IMR-90 (cell line): ENCODE results near the gene DGKE. TPM values are rescaled to one million over a fixed set of nuclear protein-coding genes. Genes with fewer than 3 reads are reported as not detected.

Source experiments
- ATAC-seq: fragments of 200-7000 bp; cut with Tn5 transposase; 2 replicates; pipeline ENCODE4 v1.9.1; 2020; ENCODE audit warnings: low read depth, mild to moderate bottlenecking, moderate library complexity
- BruUV-seq: library from RNA; stranded (reverse); fragments of 400-500 nt; replicated peaks from 2 replicates; lab custom pipeline; 2021; lab: Mats Ljungman, UMichigan
- CTCF ChIA-PET: fragments of 300-600 bp; formaldehyde crosslinking; extraction: SDS; loops from one replicate; lab custom pipeline; 2021; ENCODE audit warnings: antibody characterized with exemption; lab: Yijun Ruan, JAX
- POLR2A ChIA-PET: fragments of 300-600 bp; sonication (Branson Sonifier 250); formaldehyde crosslinking; loops from one replicate; lab custom pipeline; 2022; ENCODE audit warnings: antibody characterized with exemption; ENCODE audit not compliant: unreplicated experiment; lab: Charles Lee
- DNase-seq: peaks from one replicate; pipeline ENCODE4 v3.0.0; 2013
- H2AFZ ChIP-seq: replicated peaks from 2 replicates; pipeline ENCODE3; 2013; ENCODE audit warnings: low read length, mild to moderate bottlenecking; ENCODE audit not compliant: poor library complexity
- H2AK5ac ChIP-seq: 2 replicates; pipeline ENCODE4 v1.6.1; 2013; ENCODE audit warnings: low read depth, low read length, inconsistent platforms
- H2AK9ac ChIP-seq: replicated peaks from 2 replicates; pipeline ENCODE3; 2013; ENCODE audit warnings: mild to moderate bottlenecking, low read depth, low read length, moderate library complexity; ENCODE audit not compliant: poor library complexity
- H2BK120ac ChIP-seq: 2 replicates; pipeline ENCODE4 v1.6.1; 2013; ENCODE audit warnings: low read depth, low read length, inconsistent platforms
- H2BK15ac ChIP-seq: 3 replicates; pipeline ENCODE4 v1.6.1; 2013; ENCODE audit warnings: low read depth, low read length, inconsistent platforms
- H2BK20ac ChIP-seq: 2 replicates; pipeline ENCODE4 v1.6.1; 2013; ENCODE audit warnings: low read depth, mild to moderate bottlenecking, inconsistent platforms, low read length, moderate library complexity
- H2BK5ac ChIP-seq: 2 replicates; pipeline ENCODE4 v1.6.1; 2013; ENCODE audit warnings: mild to moderate bottlenecking, low read depth, low read length, inconsistent platforms; ENCODE audit not compliant: poor library complexity, severe bottlenecking
- H3K14ac ChIP-seq: replicated peaks from 2 replicates; pipeline ENCODE4 v1.6.1; 2013; ENCODE audit warnings: low read depth, low read length, inconsistent platforms
- H3K18ac ChIP-seq: 2 replicates; pipeline ENCODE4 v1.6.1; 2013; ENCODE audit warnings: low read depth, low read length, control low read depth
- H3K23ac ChIP-seq: 2 replicates; pipeline ENCODE4 v1.6.1; 2013; ENCODE audit warnings: low read depth, low read length, inconsistent platforms
- H3K27ac ChIP-seq: 2 replicates; pipeline ENCODE4 v1.5.1; 2013; ENCODE audit warnings: mild to moderate bottlenecking, control low read depth, low read length; ENCODE audit not compliant: insufficient read depth
- H3K27me3 ChIP-seq: 2 replicates; pipeline ENCODE4 v1.6.1; 2013; ENCODE audit warnings: low read length; ENCODE audit not compliant: control insufficient read depth, insufficient read depth
- H3K36me3 ChIP-seq: 2 replicates; pipeline ENCODE4 v1.6.1; 2013; ENCODE audit warnings: low read length, mixed read lengths; ENCODE audit not compliant: control insufficient read depth, insufficient read depth
- H3K4ac ChIP-seq: 2 replicates; pipeline ENCODE4 v1.6.1; 2013; ENCODE audit warnings: low read depth, low read length, inconsistent platforms
- H3K4me1 ChIP-seq: 2 replicates; pipeline ENCODE4 v1.6.1; 2013; ENCODE audit warnings: low read length, mixed read lengths; ENCODE audit not compliant: control insufficient read depth, insufficient read depth
- H3K4me2 ChIP-seq: 2 replicates; pipeline ENCODE4 v1.6.1; 2013; ENCODE audit warnings: low read depth, mild to moderate bottlenecking, control low read depth, low read length, moderate library complexity
- H3K4me3 ChIP-seq: 2 replicates; pipeline ENCODE4 v1.5.1; 2013; ENCODE audit warnings: low read depth, mild to moderate bottlenecking, control low read depth, low read length, moderate library complexity; ENCODE audit not compliant: insufficient read depth
- H3K56ac ChIP-seq: 2 replicates; pipeline ENCODE4 v1.6.1; 2013; ENCODE audit warnings: low read length, inconsistent platforms; ENCODE audit not compliant: insufficient read depth; ENCODE audit errors: extremely low read depth
- H3K79me1 ChIP-seq, 2 experiments: 2 replicates each; pipeline ENCODE4 v1.6.1; 2013; ENCODE audit warnings: low read length in 2 of 2, inconsistent platforms in 1 of 2, low read depth in 1 of 2
- H3K9ac ChIP-seq: 2 replicates; pipeline ENCODE4 v1.6.1; 2013; ENCODE audit warnings: low read depth, low read length, control low read depth
- H3K9me1 ChIP-seq: 2 replicates; pipeline ENCODE4 v1.6.1; 2013; ENCODE audit warnings: low read length, inconsistent platforms; ENCODE audit not compliant: insufficient read depth
- H3K9me3 ChIP-seq: 2 replicates; pipeline ENCODE4 v1.6.1; 2013; ENCODE audit warnings: low read length; ENCODE audit not compliant: control insufficient read depth, insufficient read depth
- H4K20me1 ChIP-seq: 2 replicates; pipeline ENCODE4 v1.6.1; 2013; ENCODE audit warnings: low read length, inconsistent platforms; ENCODE audit not compliant: insufficient read depth
- H4K5ac ChIP-seq: 2 replicates; pipeline ENCODE4 v1.6.1; 2013; ENCODE audit warnings: mild to moderate bottlenecking, low read depth, low read length, control low read depth
- H4K8ac ChIP-seq, 2 experiments: 2 replicates each; pipeline ENCODE4 v1.6.1; 2013; ENCODE audit warnings: low read depth in 2 of 2, low read length in 2 of 2, control low read depth in 1 of 2, inconsistent platforms in 1 of 2
- H4K91ac ChIP-seq: 2 replicates; pipeline ENCODE4 v1.6.1; 2013; ENCODE audit warnings: low read depth, low read length, inconsistent platforms; ENCODE audit not compliant: insufficient read depth
- CEBPB ChIP-seq: IDR thresholded peaks from 2 replicates; pipeline ENCODE4 v1.6.1; 2012; ENCODE audit warnings: low read depth, low read length, improper control_type of control experiment
- CHD1 ChIP-seq: IDR thresholded peaks from 2 replicates; pipeline ENCODE4 v1.6.1; 2012; ENCODE audit warnings: low read depth, low read length, improper control_type of control experiment
- CTCF ChIP-seq: conservative IDR thresholded peaks from 2 replicates; pipeline ENCODE4 v1.5.1; 2012; ENCODE audit warnings: mild to moderate bottlenecking, low read depth, low read length, improper control_type of control experiment
- ELK1 ChIP-seq: fragments of 150-350 bp; IDR thresholded peaks from 2 replicates; pipeline ENCODE4 v1.6.1; 2016; ENCODE audit warnings: low read depth, mild to moderate bottlenecking, low read length, moderate library complexity, borderline replicate concordance
- FOS ChIP-seq: fragments of 150-350 bp; IDR thresholded peaks from 2 replicates; pipeline ENCODE4 v1.6.1; 2016; ENCODE audit warnings: low read depth, low read length
- MAFK ChIP-seq: IDR thresholded peaks from 2 replicates; pipeline ENCODE4 v1.6.1; 2012; ENCODE audit warnings: low read depth, low read length, improper control_type of control experiment
- MAZ ChIP-seq: IDR thresholded peaks from 2 replicates; pipeline ENCODE4 v1.6.1; 2012; ENCODE audit warnings: low read depth, mild to moderate bottlenecking, low read length, improper control_type of control experiment, moderate library complexity, borderline replicate concordance
- MXI1 ChIP-seq: IDR thresholded peaks from 2 replicates; pipeline ENCODE4 v1.6.1; 2012; ENCODE audit warnings: low read depth, mild to moderate bottlenecking, low read length, moderate library complexity, borderline replicate concordance
- NFE2L2 ChIP-seq: fragments of 150-350 bp; IDR thresholded peaks from 2 replicates; pipeline ENCODE4 v1.6.1; 2016; ENCODE audit warnings: low read depth, mild to moderate bottlenecking, low read length
- POLR2A ChIP-seq: IDR thresholded peaks from 2 replicates; pipeline ENCODE4 v1.6.1; 2012; ENCODE audit warnings: mild to moderate bottlenecking, low read depth, low read length
- RAD21 ChIP-seq: IDR thresholded peaks from 2 replicates; pipeline ENCODE4 v1.6.1; 2012; ENCODE audit warnings: low read length, improper control_type of control experiment
- RCOR1 ChIP-seq: IDR thresholded peaks from 2 replicates; pipeline ENCODE4 v1.6.1; 2012; ENCODE audit warnings: mild to moderate bottlenecking, low read length, improper control_type of control experiment; ENCODE audit not compliant: insufficient replicate concordance
- RFX5 ChIP-seq: IDR thresholded peaks from 2 replicates; pipeline ENCODE4 v1.8.0; 2012; ENCODE audit warnings: low read depth, mild to moderate bottlenecking, low read length, moderate library complexity
- SMC3 ChIP-seq: fragments of 150-350 bp; IDR thresholded peaks from 2 replicates; pipeline ENCODE4 v1.6.1; 2016; ENCODE audit warnings: low read depth, mild to moderate bottlenecking, antibody characterized with exemption, low read length, moderate library complexity
- USF2 ChIP-seq: fragments of 150-350 bp; IDR thresholded peaks from 2 replicates; pipeline ENCODE4 v1.6.1; 2017; ENCODE audit warnings: mild to moderate bottlenecking, antibody characterized with exemption, low read length, low read depth
- WGBS, 2 experiments: methylation state at CpG; one replicate each; pipeline versions ENCODE4 v1.1.5 to v1.1.7; 2013; ENCODE audit warnings: missing lambda C conversion rate in 2 of 2; ENCODE audit not compliant: insufficient read length in 1 of 2; ENCODE audit errors: extremely low coverage in 2 of 2; 5-methylcytosine and 5-hydroxymethylcytosine counted together
- dilution Hi-C: fragments of 300-500 bp; cut with HindIII; formaldehyde crosslinking; loops from one replicate; pipeline ENCODE4 v1.14.3; 2018; ENCODE audit warnings: low sequenced_read_pairs; ENCODE audit not compliant: unreplicated experiment
- in situ Hi-C: fragments of 300-500 bp; cut with MboI; formaldehyde crosslinking; loops from 3 replicates; pipeline ENCODE4 v1.14.3; 2019; ENCODE audit warnings: low sequenced_read_pairs, inconsistent platforms, mixed read lengths
- intact Hi-C: fragments of 100-400 bp; cut with micrococcal nuclease; formaldehyde crosslinking; loops from 2 replicates; pipeline ENCODE4 v1.10.0; 2022
- polyA plus RNA-seq, 3 experiments: library from polyadenylated mRNA; depleted of rRNA; stranded (reverse); fragments of >200 nt; gene quantifications; 2 replicates each; pipeline ENCODE4 v1.2.3, GENCODE V29; 2012; ENCODE audit warnings: low replicate concordance in 1 of 3
- total RNA-seq: library from RNA; depleted of rRNA; stranded (reverse); fragments of >200 nt; gene quantifications from 2 replicates; pipeline ENCODE4 v1.2.3, GENCODE V29; 2012

The DGKE gene
- total and polyA plus RNA-seq, 2 of the 4 experiments (the other 2 are of a cell fraction), result 3.9 to 5.0 TPM

GRCh38 chr17:56815711-56816110 lies 18.2 kb upstream of the DGKE start:
- H3K27me3 ChIP-seq, result no peaks in the 10 kb centered on the region
- no peak overlapping the region for H2AK9ac ChIP-seq
- intact Hi-C loops, result loop anchor here (5.0 kb wide), 1 partner anchor 197 kb away; no protein-coding TSS in a partner anchor
- TF ChIP-seq ELK1 (no peak), RCOR1 (peak; percentile 53), RAD21 (peak; percentile 22; the same call in 1 of the 2 replicates), MXI1 (no peak), NFE2L2 (no peak; the same call in 1 of the 2 replicates), FOS (no peak), POLR2A (no peak), RFX5 (no peak), USF2 (no peak), MAZ (no peak), CHD1 (no peak), CEBPB (0 out of 2 replicates have a peak, but pooled peaks have one; percentile 2), MAFK (peak; percentile 16; the same call in 1 of the 2 replicates), SMC3 (no peak), CTCF (no peak)

More at GRCh38 chr17:56815711-56816110, 18.2 kb upstream of the DGKE start:
- POLR2A ChIA-PET, result no interaction called here
- H3K9me3 ChIP-seq, result no peaks in the 10 kb centered on the region
- H2BK20ac ChIP-seq, result 0 out of 2 replicates have a peak overlapping the region, but pooled peaks have one; percentile 31
- H4K91ac ChIP-seq, result no peak overlapping the region
- H3K4me3 ChIP-seq, result no peak overlapping the region
- no peak overlapping the region for H2BK15ac ChIP-seq
- no peak overlapping the region for H3K23ac ChIP-seq
- H3K36me3 ChIP-seq, result no peaks in the 10 kb centered on the region
- H3K56ac ChIP-seq, result 0 out of 2 replicates have a peak overlapping the region, but pooled peaks have one; percentile 2
- CTCF ChIA-PET, result interaction anchor here (1.2 kb wide), 1 partner anchor 36 kb away, joined by 3 read pairs; no protein-coding TSS in a partner anchor
- WGBS, 2 experiments, result 0% methylated on average over 1 of the region's 6 CpGs; no CpG with 5 or more reads in 1 of the 2 experiments
- peak; percentile 90 for DNase-seq
- H2BK5ac ChIP-seq, result peak overlapping the region; percentile 54
- H3K4me2 ChIP-seq, result peak overlapping the region; percentile 28
- peak overlapping the region; percentile 15; the same call in 1 of the 2 replicates for H3K27ac ChIP-seq
- H2AK5ac ChIP-seq, result 0 out of 2 replicates have a peak overlapping the region, but pooled peaks have one; percentile 31
- H2AFZ ChIP-seq, result peak overlapping the region; percentile 62
- H3K14ac ChIP-seq, result no peak overlapping the region
- peak overlapping the region; percentile 75; the same call in 1 of the 2 replicates for H3K18ac ChIP-seq
- in situ Hi-C loops (loop anchor here (5.0 kb wide), 1 partner anchor 122 kb away; no protein-coding TSS in a partner anchor), dilution Hi-C loops (no loop called here)
- no peak overlapping the region for H4K5ac ChIP-seq
- BruUV-seq, result no TSS peak
- H2BK120ac ChIP-seq, result peak overlapping the region; percentile 73; the same call in 1 of the 2 replicates
- peak; percentile 89 for ATAC-seq
- H3K9ac ChIP-seq, result no peak overlapping the region; the same call in 1 of the 2 replicates
- H4K20me1 ChIP-seq, result no peaks in the 10 kb centered on the region
- peaks cover 4% of the 10 kb centered on the region for H3K9me1 ChIP-seq
- H4K8ac ChIP-seq, result peak overlapping the region in 1 of 2 experiments; percentile 30; a peak in 2 of 4 replicates
- no peak overlapping the region for H3K4ac ChIP-seq
- peaks cover 3% of the 10 kb centered on the region for H3K4me1 ChIP-seq
- no peaks in the 10 kb centered on the region for H3K79me1 ChIP-seq
